Type B pancreatic cell (in vitro differentiated cells): ENCODE data around the gene MAGI3. TPM values are rescaled to one million over a fixed set of nuclear protein-coding genes. Genes with fewer than 3 reads are reported as not detected.

Source experiments
- DNase-seq: peaks from one replicate; pipeline ENCODE4 v3.0.0; 2021; ENCODE audit warnings: mixed read lengths; ENCODE audit not compliant: unreplicated experiment; ENCODE audit errors: extremely low spot score
- H3K27ac Mint-ChIP-seq: 2 replicates; pipeline ENCODE4 v1.8.0; 2021; ENCODE audit warnings: mild to moderate bottlenecking, mixed read lengths
- H3K27me3 Mint-ChIP-seq: 2 replicates; pipeline ENCODE4 v1.8.0; 2021; ENCODE audit warnings: mixed read lengths
- H3K36me3 Mint-ChIP-seq: 2 replicates; pipeline ENCODE4 v1.8.0; 2021; ENCODE audit warnings: mixed read lengths
- H3K4me1 Mint-ChIP-seq: one replicate; pipeline ENCODE4 v1.8.0; 2021; ENCODE audit warnings: mixed read lengths; ENCODE audit not compliant: unreplicated experiment
- H3K4me3 Mint-ChIP-seq: 2 replicates; pipeline ENCODE4 v1.8.0; 2021; ENCODE audit warnings: mild to moderate bottlenecking, mixed read lengths
- H3K9me3 Mint-ChIP-seq: 2 replicates; pipeline ENCODE4 v1.8.0; 2021; ENCODE audit warnings: mixed read lengths
- CTCF ChIP-seq: fragments of 200-600 bp; sonication (generic); conservative IDR thresholded peaks from 2 replicates; pipeline ENCODE4 v1.5.0; 2021; ENCODE audit warnings: antibody characterized with exemption, mild to moderate bottlenecking
- total RNA-seq: library from RNA; stranded (reverse); gene quantifications from 2 replicates; pipeline ENCODE4 v1.2.1, GENCODE V29; 2021; ENCODE audit warnings: low replicate concordance

Gene MAGI3
- total RNA-seq, 1 donor from 2014 or later: 19.2 TPM

- DNase-seq: no peak
- Mint-ChIP-seq H3K4me1 (peaks cover 9% of the 10 kb centered on the region), H3K27me3 (no peaks in the 10 kb centered on the region), H3K36me3 (no peaks in the 10 kb centered on the region), H3K27ac (no peak overlapping the region), H3K9me3 (no peaks in the 10 kb centered on the region), H3K4me3 (no peak overlapping the region)
- no peak for TF ChIP-seq CTCF
Measured at GRCh38 chr1:113370868-113371267, 19.4 kb upstream of the MAGI3 start.

GRCh38 chr1:113372546-113372945 lies 17.8 kb upstream of the MAGI3 start:
- H3K27me3 Mint-ChIP-seq: no peaks in the 10 kb centered on the region
- TF ChIP-seq CTCF: no peak
- H3K4me1 Mint-ChIP-seq: peaks cover 9% of the 10 kb centered on the region
- no peaks in the 10 kb centered on the region for H3K36me3 Mint-ChIP-seq
- no peak overlapping the region for H3K4me3 Mint-ChIP-seq
- no peak for DNase-seq
- H3K27ac Mint-ChIP-seq: no peak overlapping the region
- no peaks in the 10 kb centered on the region for H3K9me3 Mint-ChIP-seq

GRCh38 chr1:113373644-113374043 lies 16.7 kb upstream of the MAGI3 start:
- Mint-ChIP-seq H3K27me3 (no peaks in the 10 kb centered on the region), H3K9me3 (no peaks in the 10 kb centered on the region)

GRCh38 chr1:113375878-113376277 lies 14.4 kb upstream of the MAGI3 start:
- Mint-ChIP-seq H3K4me1 (peaks cover 9% of the 10 kb centered on the region), H3K27me3 (no peaks in the 10 kb centered on the region), H3K27ac (no peak overlapping the region), H3K4me3 (no peak overlapping the region), H3K36me3 (no peaks in the 10 kb centered on the region), H3K9me3 (no peaks in the 10 kb centered on the region)
- no peak for TF ChIP-seq CTCF
- DNase-seq: no peak

More at GRCh38 chr1:113373644-113374043, 16.7 kb upstream of the MAGI3 start:
- Mint-ChIP-seq H3K27ac (no peak overlapping the region), H3K36me3 (no peaks in the 10 kb centered on the region), H3K4me1 (peaks cover 9% of the 10 kb centered on the region), H3K4me3 (no peak overlapping the region)
- no peak for DNase-seq
- TF ChIP-seq CTCF: no peak

GRCh38 chr1:113380075-113380474 lies 10.2 kb upstream of the MAGI3 start:
- no peak for TF ChIP-seq CTCF
- no peaks in the 10 kb centered on the region for H3K36me3 Mint-ChIP-seq
- DNase-seq: no peak
- no peaks in the 10 kb centered on the region for H3K9me3 Mint-ChIP-seq
- H3K27me3 Mint-ChIP-seq: no peaks in the 10 kb centered on the region
- H3K4me3 Mint-ChIP-seq: no peak overlapping the region
- no peaks in the 10 kb centered on the region for H3K4me1 Mint-ChIP-seq
- H3K27ac Mint-ChIP-seq: no peak overlapping the region
